Measurements from ENCODE around the gene AK4.
A peak's percentile ranks its signal among the peaks of the same experiment; 100 is the strongest.

Gene AK4

DNA sequence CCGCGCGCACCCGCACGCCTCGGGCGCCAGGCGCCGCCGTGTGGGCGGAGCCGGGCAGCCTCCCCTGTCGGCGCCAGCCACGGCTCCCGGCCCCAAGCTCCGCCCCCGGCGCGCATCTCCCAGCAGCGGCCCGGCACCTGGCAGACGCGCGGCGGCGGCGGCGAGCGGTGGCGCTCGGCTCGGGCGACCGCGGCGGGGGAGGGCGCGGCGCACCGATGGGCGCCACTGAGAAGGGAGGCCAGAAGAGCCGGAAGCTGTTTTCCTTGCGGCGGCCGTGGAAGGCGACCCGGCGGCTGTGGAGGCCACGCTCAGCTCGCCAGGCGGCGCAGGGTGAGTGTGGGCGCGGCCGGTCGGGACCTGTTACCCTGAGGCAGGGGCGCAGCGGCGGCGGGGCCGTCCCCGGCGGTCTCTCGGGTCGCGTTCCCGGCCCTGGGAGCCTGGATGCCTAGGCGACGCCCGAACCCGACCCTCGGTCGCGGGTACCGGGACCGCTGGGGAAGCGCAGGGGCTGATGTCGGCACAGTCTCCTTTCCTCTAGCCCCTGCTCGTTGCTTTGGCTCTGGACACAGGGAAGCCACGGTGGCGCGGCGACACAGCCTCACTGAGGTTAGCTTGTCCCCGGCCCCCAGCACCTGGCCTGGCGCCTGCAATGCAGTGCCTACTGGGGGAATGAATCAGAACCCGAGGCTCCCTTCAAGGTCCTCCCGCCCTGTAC lies 106.5 kb downstream of the AK4 start:
- Histone ChIP-seq H3K9me3 (ENCODE audit: insufficient read depth, low read length, severe bottlenecking) (no peaks in the 10 kb centered on the region), H3K4me2 (ENCODE audit: insufficient read depth, low read length) (peak overlapping the region; percentile 87), H3K9ac (ENCODE audit: low read depth, low read length) (peak overlapping the region; percentile 85), H3K27me3 (ENCODE audit: insufficient read depth, low read length, poor library complexity) (no peaks in the 10 kb centered on the region), H3K4me1 (ENCODE audit: insufficient read depth, low read length) (peaks cover 23% of the 10 kb centered on the region), H3K4me3 (ENCODE audit: low read depth in 1 of 2, low read length in 2 of 2) (peak overlapping the region; percentile 36 to 75; a peak in 3 of 4 replicates), H3K36me3 (ENCODE audit: insufficient read depth, low read length) (no peaks in the 10 kb centered on the region), H3K27ac (ENCODE audit: low read length) (peak overlapping the region; percentile 71), H3K79me2 (ENCODE audit: insufficient read depth, low read length) (0 out of 2 replicates have a peak, but pooled peaks cover 2% of the 10 kb centered on the region), H4K20me1 (ENCODE audit: insufficient read depth, low read length) (no peaks in the 10 kb centered on the region), H2AFZ (ENCODE audit: low read depth, low read length) (peak overlapping the region; percentile 98)
- ATAC-seq (ENCODE audit: insufficient read depth, low read depth) (peak; percentile 95), DNase-seq (peak; percentile 88)
- TF ChIP-seq EZH2 (IDR thresholded peaks at IDR 0.05; ENCODE audit: borderline replicate concordance, low read depth, low read length, severe bottlenecking) (no peak), CTCF (IDR thresholded peaks at IDR 0.05; ENCODE audit: borderline replicate concordance, extremely low read depth, low read length, poor library complexity, severe bottlenecking) (no peak)

DNA sequence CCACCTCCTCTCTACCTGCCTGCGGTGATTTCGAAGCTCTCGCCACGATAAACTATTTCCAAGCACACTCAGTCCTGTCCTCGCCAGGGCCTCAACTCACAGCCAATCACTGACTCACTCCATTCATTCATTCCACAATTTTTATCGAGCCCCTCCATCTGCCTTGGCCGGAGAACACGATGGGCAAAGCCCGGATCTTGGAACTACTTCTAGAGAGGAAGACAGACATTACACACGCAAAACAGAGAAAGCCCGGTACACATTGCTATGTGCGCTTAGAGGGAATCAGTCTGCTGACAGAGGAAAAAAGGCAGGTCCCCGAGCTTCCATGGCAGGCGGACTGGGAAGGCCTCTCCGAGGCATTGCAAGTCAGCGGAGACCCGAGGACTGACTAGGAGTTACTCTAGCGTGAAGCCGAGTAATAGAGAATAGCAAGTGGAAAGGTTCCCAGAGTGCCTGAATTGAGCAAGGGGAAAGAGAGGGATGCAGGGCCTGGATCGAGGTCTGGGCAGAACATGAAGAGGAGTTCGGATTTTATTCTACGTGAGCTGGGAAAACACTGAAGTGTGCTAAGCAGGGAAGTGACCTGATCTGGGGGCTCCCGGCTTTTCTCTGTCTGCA lies 107.1 kb downstream of the AK4 start:
- Histone ChIP-seq H3K27ac (ENCODE audit: low read length) (peak overlapping the region; percentile 33), H4K20me1 (ENCODE audit: insufficient read depth, low read length) (no peaks in the 10 kb centered on the region), H3K4me2 (ENCODE audit: insufficient read depth, low read length) (peak overlapping the region; percentile 87), H3K9ac (ENCODE audit: low read depth, low read length) (peak overlapping the region; percentile 85), H3K79me2 (ENCODE audit: insufficient read depth, low read length) (0 out of 2 replicates have a peak, but pooled peaks cover 2% of the 10 kb centered on the region), H3K4me1 (ENCODE audit: insufficient read depth, low read length) (peaks cover 23% of the 10 kb centered on the region), H3K36me3 (ENCODE audit: insufficient read depth, low read length) (no peaks in the 10 kb centered on the region), H3K27me3 (ENCODE audit: insufficient read depth, low read length, poor library complexity) (no peaks in the 10 kb centered on the region), H2AFZ (ENCODE audit: low read depth, low read length) (peak overlapping the region; percentile 76), H3K4me3 (ENCODE audit: low read depth in 1 of 2, low read length in 2 of 2) (peak overlapping the region; percentile 22 to 75; a peak in 3 of 4 replicates), H3K9me3 (ENCODE audit: insufficient read depth, low read length, severe bottlenecking) (no peaks in the 10 kb centered on the region)
- DNase-seq (no peak), ATAC-seq (ENCODE audit: insufficient read depth, low read depth) (no peak)
- no peak for TF ChIP-seq CTCF (IDR thresholded peaks at IDR 0.05; ENCODE audit: borderline replicate concordance, extremely low read depth, low read length, poor library complexity, severe bottlenecking)
- no peak for TF ChIP-seq EZH2 (IDR thresholded peaks at IDR 0.05; ENCODE audit: borderline replicate concordance, low read depth, low read length, severe bottlenecking)

- peaks cover 23% of the 10 kb centered on the region for H3K4me1 ChIP-seq (ENCODE audit: insufficient read depth, low read length)
- TF ChIP-seq CTCF (IDR thresholded peaks at IDR 0.05; ENCODE audit: borderline replicate concordance, extremely low read depth, low read length, poor library complexity, severe bottlenecking) = no peak
- no peak for TF ChIP-seq EZH2 (IDR thresholded peaks at IDR 0.05; ENCODE audit: borderline replicate concordance, low read depth, low read length, severe bottlenecking)
- H2AFZ ChIP-seq (ENCODE audit: low read depth, low read length) = peak overlapping the region; percentile 76; the same call in 1 of the 2 replicates
- peak overlapping the region in 1 of 2 experiments; percentile 75; a peak in 2 of 4 replicates for H3K4me3 ChIP-seq (ENCODE audit: low read depth in 1 of 2, low read length in 2 of 2)
- no peak overlapping the region for H3K27ac ChIP-seq (ENCODE audit: low read length)
- H4K20me1 ChIP-seq (ENCODE audit: insufficient read depth, low read length) = no peaks in the 10 kb centered on the region
- H3K9me3 ChIP-seq (ENCODE audit: insufficient read depth, low read length, severe bottlenecking) = no peaks in the 10 kb centered on the region
- peak overlapping the region; percentile 87 for H3K4me2 ChIP-seq (ENCODE audit: insufficient read depth, low read length)
- ATAC-seq (ENCODE audit: insufficient read depth, low read depth) (no peak), DNase-seq (no peak)
- H3K27me3 ChIP-seq (ENCODE audit: insufficient read depth, low read length, poor library complexity) = no peaks in the 10 kb centered on the region
- 0 out of 2 replicates have a peak, but pooled peaks cover 2% of the 10 kb centered on the region for H3K79me2 ChIP-seq (ENCODE audit: insufficient read depth, low read length)
- no peaks in the 10 kb centered on the region for H3K36me3 ChIP-seq (ENCODE audit: insufficient read depth, low read length)
- H3K9ac ChIP-seq (ENCODE audit: low read depth, low read length) = peak overlapping the region; percentile 85
Observed at GRCh38 chr1:65255656-65256050, 107.7 kb downstream of the AK4 start.

All from DND-41 (cell line).